Cardiac muscle cell (in vitro differentiated cells and primary cell): ENCODE results near the gene ZMYM3. TPM values are rescaled to one million over a fixed set of nuclear protein-coding genes. Genes with fewer than 3 reads are reported as not detected.

Experiments
- DNase-seq, 2 donors: peaks; one replicate each; pipeline versions ENCODE4 v3.0.0 to v3.0.0-alpha.2; 2010 to 2017; ENCODE audit warnings: low read depth in 1 of 2, low spot score in 1 of 2
- H3K27ac ChIP-seq: fragments of 200-600 bp; sonication (generic); 2 replicates; pipeline ENCODE4 v1.5.1; 2016
- H3K27me3 ChIP-seq: fragments of 200-600 bp; sonication (generic); 2 replicates; pipeline ENCODE4 v1.6.0; 2016; ENCODE audit warnings: control low read depth
- H3K36me3 ChIP-seq: fragments of 200-600 bp; sonication (generic); 2 replicates; pipeline ENCODE4 v1.5.1; 2016; ENCODE audit warnings: control low read depth
- H3K4me1 ChIP-seq: fragments of 200-600 bp; sonication (generic); 2 replicates; pipeline ENCODE4 v1.8.1; 2017; ENCODE audit warnings: low read depth, mild to moderate bottlenecking, mixed run types
- H3K4me3 ChIP-seq: fragments of 200-600 bp; sonication (generic); 2 replicates; pipeline ENCODE4 v1.5.1; 2016; ENCODE audit warnings: mild to moderate bottlenecking
- H3K9me3 ChIP-seq: fragments of 200-600 bp; sonication (generic); 2 replicates; pipeline ENCODE4 v1.5.1; 2017; ENCODE audit warnings: low read depth, mild to moderate bottlenecking, control low read depth
- polyA plus RNA-seq: library from polyadenylated mRNA; unstranded; fragments of >200 nt; fragmentation: Nextera tagmentation; extraction: Ambion mirVana; gene quantifications from 2 replicates; pipeline ENCODE4 v1.2.1, GENCODE V29; 2016
- total RNA-seq: library from RNA; depleted of rRNA; stranded (reverse); fragments of >200 nt; gene quantifications from 2 replicates; pipeline ENCODE4 v1.2.3, GENCODE V29; 2016
- TF ChIP-seq, protein P1 (sequence below): IDR thresholded peaks from 2 replicates; pipeline ENCODE4 v1.5.1; 2012; ENCODE audit warnings: low read depth, mild to moderate bottlenecking, low read length

The ZMYM3 gene
- total and polyA plus RNA-seq, 2 experiments from 2014 or later = 24.8 to 112 TPM

DNA sequence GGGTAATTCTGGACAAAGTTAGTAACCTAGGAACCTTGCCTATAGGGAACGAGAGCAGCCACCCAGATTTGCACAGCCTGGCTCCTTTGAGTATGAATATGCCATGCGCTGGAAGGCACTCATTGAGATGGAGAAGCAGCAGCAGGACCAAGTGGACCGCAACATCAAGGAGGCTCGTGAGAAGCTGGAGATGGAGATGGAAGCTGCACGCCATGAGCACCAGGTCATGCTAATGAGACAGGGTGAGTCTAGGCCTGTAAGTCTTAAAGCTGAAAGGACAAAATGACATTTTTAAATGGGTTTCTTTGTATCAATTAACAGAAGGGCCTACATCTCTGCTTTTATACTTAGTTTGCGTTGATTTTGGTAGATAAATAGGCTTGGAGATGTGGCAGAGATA, 42.9 kb upstream of the ZMYM3 start:
- Histone ChIP-seq H3K9me3 (no peaks in the 10 kb centered on the region), H3K27ac (no peak overlapping the region), H3K36me3 (peaks cover 32% of the 10 kb centered on the region), H3K4me3 (no peak overlapping the region), H3K27me3 (no peaks in the 10 kb centered on the region), H3K4me1 (peaks cover 6% of the 10 kb centered on the region)
- TF ChIP-seq, protein P1, sequence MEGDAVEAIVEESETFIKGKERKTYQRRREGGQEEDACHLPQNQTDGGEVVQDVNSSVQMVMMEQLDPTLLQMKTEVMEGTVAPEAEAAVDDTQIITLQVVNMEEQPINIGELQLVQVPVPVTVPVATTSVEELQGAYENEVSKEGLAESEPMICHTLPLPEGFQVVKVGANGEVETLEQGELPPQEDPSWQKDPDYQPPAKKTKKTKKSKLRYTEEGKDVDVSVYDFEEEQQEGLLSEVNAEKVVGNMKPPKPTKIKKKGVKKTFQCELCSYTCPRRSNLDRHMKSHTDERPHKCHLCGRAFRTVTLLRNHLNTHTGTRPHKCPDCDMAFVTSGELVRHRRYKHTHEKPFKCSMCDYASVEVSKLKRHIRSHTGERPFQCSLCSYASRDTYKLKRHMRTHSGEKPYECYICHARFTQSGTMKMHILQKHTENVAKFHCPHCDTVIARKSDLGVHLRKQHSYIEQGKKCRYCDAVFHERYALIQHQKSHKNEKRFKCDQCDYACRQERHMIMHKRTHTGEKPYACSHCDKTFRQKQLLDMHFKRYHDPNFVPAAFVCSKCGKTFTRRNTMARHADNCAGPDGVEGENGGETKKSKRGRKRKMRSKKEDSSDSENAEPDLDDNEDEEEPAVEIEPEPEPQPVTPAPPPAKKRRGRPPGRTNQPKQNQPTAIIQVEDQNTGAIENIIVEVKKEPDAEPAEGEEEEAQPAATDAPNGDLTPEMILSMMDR = no peak
- no peak for DNase-seq

DNA sequence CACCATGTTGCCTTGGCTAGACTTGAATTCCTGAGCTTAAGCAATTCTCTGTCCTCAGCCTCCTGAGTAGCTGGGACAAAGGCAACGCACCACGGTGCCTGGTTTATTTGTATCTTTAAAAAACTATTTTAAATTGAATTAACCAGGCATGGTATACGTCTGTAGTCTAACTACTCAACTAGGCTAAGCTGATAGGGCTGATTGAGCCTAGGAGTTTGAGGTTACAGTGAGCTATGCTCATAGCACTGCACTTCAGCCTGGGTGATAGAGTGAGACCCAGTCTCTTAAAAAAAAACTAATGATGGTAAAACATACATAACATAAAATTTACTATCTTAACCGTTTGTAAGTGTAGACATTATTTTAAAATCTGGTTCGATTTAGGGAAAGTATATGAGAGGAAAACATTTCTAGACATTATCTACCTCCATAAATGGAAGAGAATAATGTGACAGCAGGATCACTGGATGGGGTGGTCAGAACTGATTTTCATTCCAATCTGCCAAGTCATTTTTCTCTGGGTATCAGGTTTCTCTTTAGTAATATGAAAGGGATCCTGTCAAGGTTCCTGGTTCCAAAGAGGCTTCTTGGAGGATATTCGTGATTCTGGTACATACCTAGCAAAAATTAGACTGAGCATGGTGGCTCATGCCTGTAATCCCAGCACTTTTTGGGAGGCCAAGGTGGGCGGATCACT, 38.9 kb upstream of the ZMYM3 start:
- TF ChIP-seq, protein P1 = no peak
- Histone ChIP-seq H3K4me1 (no peaks in the 10 kb centered on the region), H3K9me3 (no peaks in the 10 kb centered on the region), H3K27ac (peak overlapping the region; percentile 43), H3K36me3 (peaks cover 31% of the 10 kb centered on the region), H3K4me3 (no peak overlapping the region), H3K27me3 (no peaks in the 10 kb centered on the region)
- DNase-seq = no peak

DNA sequence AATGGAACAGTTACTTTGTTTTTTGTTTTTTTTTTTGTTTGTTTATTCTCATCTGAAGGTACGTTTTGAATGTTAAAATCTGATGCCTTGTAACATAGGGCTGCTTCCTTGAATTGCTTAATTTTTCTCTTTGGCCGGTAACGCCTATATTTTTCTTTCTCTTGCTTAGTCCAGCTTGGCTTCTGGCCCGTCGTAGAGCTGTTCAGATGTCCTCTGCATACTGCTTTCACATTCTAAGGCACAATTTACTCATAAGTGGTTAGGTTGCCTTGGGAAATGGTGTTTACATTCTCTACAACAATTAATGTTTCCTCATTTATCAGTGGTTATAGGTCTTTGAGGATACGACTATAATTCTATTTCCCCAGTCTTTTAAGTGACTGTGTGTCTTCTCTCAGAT, 37.4 kb upstream of the ZMYM3 start:
- TF ChIP-seq, protein P1 = no peak
- DNase-seq = peak in 1 of 2 donors; percentile 34
- H3K27me3 ChIP-seq = no peaks in the 10 kb centered on the region
- H3K27ac ChIP-seq = no peak overlapping the region
- H3K4me1 ChIP-seq = peaks cover under 1% of the 10 kb centered on the region
- H3K9me3 ChIP-seq = no peaks in the 10 kb centered on the region
- H3K4me3 ChIP-seq = no peak overlapping the region
- H3K36me3 ChIP-seq = peaks cover 33% of the 10 kb centered on the region

DNA sequence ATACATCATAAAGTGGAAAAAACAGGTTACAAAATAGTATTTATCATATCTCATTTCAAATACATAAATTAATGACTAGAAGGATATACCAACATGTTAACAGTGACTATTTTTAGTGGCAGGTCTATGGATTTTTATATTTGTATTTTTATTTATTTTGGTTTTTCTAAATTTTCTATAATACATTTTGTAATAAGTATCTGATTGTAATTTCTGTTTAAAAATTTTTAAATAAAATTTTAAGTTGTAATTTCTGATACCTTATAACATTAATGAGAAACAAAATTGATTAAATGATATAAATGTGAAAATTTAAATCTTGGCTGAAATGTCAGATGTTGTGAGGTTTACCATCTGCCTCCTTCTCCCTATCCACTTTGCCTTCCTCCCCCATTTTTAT, 32.0 kb upstream of the ZMYM3 start:
- Histone ChIP-seq H3K9me3 (no peaks in the 10 kb centered on the region), H3K27me3 (no peaks in the 10 kb centered on the region), H3K4me1 (peaks cover 10% of the 10 kb centered on the region), H3K4me3 (peak overlapping the region; percentile 78), H3K36me3 (peaks cover 7% of the 10 kb centered on the region), H3K27ac (no peak overlapping the region)
- TF ChIP-seq, protein P1 = no peak
- DNase-seq = no peak

DNA sequence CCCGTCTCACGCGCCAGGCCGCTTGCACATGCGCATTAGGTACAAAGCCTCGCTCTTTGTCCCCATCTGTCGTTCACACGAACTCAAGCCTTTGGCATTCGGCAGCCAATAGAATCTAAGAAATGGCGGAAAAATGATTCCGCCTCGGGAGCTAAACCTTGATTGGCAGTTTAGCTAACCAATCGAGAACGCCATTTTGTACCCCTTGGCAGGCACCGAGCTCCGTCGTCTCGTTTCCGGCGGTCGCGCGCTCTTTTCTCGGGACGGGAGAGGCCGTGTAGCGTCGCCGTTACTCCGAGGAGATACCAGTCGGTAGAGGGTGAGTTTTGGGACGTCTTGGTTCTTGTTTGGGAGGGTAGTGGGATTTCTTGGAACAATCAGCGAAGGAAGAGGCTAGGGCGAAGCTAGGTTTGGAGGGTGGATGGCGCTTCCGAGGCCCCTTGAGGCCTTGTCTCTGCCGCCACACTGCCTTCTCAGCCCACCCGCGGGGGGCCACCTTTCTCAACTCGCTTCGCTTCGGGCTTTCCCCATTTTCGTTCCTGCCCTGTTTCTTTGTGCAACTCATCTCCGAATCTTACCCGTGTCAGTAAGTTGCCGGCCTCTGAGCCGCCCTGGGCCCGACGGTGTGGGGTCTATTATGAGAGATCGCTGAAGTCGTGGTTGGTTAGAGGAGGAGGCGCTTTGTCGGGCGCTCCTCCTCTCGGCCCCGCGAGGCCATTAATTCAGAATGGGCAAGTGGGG, 29.6 kb upstream of the ZMYM3 start, which contains the start of gene NONO:
TSS of gene NONO (plus strand) at position 233 of the 741 bp plus-strand sequence. CDS start 7,003 bp downstream, outside the sequence.
- peaks cover 7% of the 10 kb centered on the region for H3K36me3 ChIP-seq
- peaks cover 10% of the 10 kb centered on the region for H3K4me1 ChIP-seq
- no peaks in the 10 kb centered on the region for H3K9me3 ChIP-seq
- H3K27me3 ChIP-seq = no peaks in the 10 kb centered on the region
- DNase-seq = peak; percentile 95 to 99
- H3K27ac ChIP-seq = peak within 1 kb of the TSS; percentile 95
- TF ChIP-seq, protein P1 = peak; percentile 15
- H3K4me3 ChIP-seq = peak within 1 kb of the TSS; percentile 78
